CD4-positive, alpha-beta T cell treated with Interleukin-21 for 1 hour (primary cell): ENCODE data around the gene ZNF277.

Experiments
- DNase-seq: peaks from one replicate; pipeline ENCODE4 v3.0.0-alpha.2; 2020

ZNF277 gene, protein sequence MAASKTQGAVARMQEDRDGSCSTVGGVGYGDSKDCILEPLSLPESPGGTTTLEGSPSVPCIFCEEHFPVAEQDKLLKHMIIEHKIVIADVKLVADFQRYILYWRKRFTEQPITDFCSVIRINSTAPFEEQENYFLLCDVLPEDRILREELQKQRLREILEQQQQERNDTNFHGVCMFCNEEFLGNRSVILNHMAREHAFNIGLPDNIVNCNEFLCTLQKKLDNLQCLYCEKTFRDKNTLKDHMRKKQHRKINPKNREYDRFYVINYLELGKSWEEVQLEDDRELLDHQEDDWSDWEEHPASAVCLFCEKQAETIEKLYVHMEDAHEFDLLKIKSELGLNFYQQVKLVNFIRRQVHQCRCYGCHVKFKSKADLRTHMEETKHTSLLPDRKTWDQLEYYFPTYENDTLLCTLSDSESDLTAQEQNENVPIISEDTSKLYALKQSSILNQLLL

DNA sequence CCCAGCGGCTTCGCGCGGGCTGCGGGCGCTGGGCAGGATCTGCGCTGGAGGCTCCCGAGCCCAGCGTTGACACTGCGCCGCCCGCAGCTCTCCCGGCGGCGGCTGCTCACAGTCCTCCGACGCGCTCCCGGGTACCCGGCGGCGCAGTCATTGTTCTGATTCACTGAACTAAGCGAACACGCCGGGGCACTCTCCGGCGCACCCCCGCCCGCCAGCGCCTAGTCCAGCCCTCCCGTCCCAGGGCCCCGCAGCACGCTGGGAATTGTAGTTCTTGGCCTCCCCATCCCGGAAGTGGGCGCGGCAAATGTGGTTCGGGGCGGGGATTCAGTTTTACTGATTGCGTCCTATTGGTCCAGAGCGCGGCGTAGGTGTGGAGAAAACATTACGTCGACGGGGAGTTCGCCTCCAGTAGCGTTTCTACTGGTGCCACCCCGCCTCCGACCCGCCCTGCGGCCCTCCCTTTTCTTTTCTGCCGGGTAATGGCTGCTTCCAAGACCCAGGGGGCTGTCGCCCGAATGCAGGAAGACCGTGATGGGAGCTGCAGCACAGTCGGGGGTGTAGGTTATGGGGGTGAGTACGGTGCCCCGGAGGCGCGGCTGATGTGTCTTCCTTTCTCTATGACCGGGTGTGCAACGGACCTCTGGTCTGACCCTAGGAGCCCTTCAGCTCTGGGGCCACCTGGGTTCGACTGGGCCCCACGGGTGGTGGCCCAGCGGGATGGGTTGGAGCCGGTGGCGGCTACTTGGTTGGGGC, at the start of gene ZNF277, which contains the start of gene DOCK4:
ZNF277 (plus strand) TSS at position 458 of the 753 bp plus-strand sequence; CDS start at position 480, 22 bp downstream.
DOCK4 (minus strand) TSS at position 162 of the 753 bp plus-strand sequence. CDS start 261 bp downstream, outside the sequence.
- DNase-seq = peak; percentile 99

DNA sequence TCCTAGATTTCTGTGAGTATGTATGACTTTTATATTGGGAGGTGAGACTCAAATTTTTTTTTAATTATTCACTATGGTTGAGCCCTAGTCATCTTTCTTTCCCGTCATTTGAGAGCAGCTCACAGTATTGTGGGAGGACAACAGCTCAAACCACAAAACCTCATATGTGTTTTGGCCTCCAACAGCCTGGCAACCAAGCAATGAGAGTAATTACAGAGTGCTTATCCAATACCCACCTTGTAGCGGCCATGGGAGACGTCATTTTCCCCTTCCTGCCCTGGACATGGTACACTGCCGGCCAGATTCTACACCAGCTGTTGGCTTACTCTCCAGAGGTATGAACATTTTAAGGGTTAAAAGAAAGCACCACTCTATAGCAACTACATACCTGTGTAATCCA, 49.4 kb upstream of the ZNF277 start:
- no peak for DNase-seq

DNA sequence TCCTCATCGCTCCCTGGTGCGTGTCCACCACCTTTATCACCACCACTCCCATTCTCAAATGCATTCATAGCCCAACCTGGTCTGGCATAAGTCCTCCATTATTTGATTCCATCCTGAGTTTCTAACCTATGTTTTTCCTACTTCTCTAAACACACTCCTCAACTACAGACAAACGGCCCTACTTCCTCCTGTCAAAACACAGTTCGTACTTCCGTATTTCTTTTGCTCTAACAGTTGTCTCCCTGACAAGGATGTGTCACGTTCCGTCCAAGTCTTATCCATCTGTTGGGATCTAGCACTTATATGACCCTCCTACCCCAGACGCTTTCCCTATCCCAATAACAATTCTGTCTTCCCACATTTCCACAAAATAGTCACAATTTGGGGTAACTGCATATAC, 47.1 kb upstream of the ZNF277 start:
- no peak for DNase-seq

DNA sequence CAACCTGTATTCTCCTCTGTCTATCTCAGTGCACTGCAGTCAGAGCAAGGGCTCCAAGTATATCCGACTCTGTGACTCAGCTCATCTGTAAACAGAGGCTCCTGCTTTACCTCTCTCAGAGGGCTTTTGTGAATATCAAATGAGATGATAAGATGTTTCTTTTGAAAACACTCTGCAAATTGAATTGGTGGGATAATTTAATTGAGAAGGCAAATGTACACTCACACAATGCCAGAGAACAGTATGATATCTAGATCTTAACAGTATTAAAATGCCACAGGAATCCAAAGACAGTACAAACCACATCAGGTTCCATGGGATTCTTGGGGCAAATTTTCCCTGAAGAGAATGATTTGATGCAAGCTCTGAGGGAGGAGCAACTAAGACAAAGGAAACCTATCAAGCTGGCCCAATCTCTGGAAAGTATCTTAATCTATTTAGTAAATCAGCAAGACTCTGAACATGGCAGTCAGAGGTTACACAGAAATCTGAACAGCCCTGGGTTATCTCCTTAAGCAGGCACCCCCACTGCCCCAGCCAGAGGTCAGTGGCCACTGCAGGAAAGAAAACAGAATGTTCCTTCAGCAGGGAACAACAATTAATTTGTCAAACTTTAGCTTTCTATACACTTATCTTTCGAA, 46.2 kb upstream of the ZNF277 start:
- no peak for DNase-seq

DNA sequence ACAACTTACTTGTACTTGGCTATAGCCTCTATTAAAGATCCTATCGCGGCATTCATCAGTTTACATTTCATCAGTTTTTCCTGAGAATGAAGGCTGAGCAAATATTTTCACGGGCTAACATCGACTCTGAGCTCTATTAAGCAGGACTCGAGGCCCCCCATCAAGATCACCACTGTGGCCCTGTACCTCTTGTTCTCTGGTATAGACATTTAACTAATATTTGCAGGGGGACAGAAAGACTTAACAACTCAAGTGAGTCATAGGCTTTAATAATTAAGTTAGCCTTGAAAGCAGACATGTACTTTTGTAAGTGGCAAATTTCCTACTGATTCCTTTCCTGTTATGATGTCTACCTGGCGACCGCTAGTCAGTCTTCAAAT, 45.7 kb upstream of the ZNF277 start:
- DNase-seq = no peak

DNA sequence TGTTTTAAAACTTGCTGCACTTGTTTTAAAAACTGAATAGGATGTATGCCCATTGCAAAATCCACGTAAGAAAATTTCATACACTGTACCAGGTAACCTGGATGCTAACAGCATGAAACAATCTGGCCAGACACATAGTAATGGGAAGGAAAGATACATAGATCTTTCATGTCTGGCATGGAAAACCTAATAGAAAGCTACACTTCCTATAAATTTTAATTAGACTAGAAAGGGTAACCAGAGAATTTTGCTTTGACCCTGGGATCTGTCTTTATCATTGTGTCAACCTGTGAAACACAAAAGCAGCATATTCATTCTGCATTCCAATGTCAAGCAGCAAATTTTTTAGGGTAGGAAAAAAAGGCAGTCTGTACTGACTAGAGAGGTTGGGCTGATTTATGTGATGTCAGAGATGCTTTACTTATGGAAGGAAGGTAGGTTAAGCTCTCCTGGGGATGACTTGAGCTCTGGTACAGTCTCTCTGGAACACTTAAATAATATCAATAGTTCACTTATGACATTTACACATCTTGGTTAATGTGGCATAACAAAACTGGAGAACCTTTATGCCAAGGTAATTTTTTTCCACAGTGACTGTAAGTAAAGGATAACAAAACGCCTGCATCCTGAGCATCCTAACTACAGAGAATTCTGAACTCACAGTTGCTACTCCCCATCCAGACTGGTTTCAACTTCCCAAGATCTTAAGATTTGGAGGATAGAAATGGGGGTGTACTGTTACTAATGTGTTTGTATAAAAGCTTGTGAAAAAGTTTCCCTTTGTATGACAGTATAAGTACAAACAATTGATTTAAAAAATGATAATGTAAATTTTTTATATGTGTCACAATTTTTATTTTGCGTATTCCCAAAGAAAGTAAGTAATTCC, 45.0 kb upstream of the ZNF277 start:
- DNase-seq = no peak

DNA sequence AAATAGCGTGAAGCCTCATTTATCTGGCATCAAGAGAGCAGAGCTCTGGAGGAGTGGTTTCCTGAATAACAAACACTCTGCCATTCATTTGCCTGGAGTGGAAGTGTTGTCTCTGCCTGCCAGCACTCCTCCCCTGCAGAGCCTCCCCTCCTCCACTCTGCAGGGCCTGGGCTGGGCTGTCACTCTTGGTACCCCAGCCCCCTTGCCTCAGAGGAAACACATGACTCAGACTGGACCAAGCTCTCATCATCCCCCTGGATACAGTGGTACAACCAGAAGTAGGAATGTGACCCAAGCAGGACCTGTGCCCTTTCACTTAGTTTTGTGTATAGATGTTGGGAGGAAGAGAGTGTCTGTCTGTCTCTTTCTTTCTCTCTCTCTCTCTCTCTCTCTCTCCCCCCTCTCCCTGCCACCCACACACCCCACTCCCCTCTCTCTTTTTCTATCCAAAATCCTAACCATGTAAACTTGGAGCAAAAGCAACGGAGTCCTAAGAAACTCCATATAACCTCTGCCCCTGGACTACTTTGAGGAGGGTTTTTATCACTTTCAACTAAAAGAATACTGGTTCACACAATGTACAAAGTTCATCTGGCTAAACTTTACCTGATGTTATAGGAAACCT, 44.2 kb upstream of the ZNF277 start:
- DNase-seq = no peak

DNA sequence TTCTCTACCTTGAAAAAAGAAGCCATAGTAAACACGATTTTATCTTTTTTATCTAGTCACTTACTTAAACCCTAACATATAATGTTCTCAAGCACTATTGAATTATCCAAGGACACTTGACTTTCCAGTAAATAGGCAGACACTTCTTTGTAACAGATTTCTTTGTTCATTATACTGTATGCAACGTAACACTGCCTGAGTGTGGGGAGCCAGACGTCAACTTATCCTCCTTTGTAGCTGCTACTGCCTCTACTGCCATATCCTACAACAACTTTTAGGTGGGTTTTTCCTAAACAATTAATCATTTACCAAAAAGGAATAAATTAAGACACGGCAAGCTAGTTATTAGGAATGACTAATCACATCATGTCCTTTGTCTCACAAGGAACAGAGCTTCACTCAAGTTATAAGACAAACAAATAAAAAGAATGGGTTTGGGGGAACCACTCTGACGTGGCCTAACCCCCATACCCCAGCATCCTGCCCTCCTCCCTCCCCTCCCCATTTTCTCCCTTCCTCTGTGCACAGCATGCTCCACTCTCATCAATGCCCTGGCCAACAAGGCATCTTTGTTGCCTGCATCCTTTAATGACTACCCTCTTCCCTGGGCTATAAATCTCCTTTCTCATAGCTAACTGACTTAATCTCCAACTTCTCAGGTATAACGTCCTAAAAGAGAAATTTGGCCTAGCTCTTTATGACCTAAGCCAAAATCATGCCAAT, 43.5 kb upstream of the ZNF277 start:
- DNase-seq = no peak

DNA sequence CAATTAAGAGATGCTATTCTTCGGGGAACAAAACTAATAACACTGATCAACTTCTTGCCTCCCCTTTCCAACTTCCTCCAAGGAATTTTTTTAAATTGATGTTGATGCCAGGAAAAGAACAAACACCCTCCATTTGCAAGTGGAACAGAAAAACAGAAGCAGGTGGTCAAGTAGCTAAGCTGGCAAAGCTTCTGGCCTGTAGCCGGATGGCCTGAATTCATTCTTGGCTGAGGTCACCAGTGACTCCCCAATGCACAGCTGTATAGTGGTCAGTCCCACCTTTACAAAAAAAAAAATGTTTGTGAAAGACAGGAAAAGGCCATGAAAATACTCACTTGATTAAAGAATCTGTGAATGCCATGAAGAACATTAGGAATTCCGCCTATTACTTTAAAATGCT, 39.3 kb upstream of the ZNF277 start:
- DNase-seq = no peak

DNA sequence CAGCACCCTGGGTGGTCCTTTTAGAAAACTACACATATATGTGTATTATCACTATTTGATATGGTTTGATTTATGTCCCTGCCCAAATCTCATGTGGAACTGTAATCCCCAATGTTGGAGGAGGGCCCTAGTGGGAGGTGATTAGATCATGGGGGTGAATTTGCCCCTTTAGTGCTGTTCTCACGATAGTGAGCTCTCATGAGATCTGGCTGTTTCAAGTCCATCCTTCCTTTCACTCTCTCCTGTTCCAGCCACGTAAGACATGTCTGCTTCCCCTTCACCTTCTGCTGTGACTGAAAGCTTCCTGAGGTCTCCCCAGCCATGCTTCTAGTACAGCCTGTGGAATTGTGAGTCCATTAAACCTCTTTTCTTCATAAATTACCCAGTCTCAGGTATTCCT, 37.6 kb upstream of the ZNF277 start:
- DNase-seq = no peak

DNA sequence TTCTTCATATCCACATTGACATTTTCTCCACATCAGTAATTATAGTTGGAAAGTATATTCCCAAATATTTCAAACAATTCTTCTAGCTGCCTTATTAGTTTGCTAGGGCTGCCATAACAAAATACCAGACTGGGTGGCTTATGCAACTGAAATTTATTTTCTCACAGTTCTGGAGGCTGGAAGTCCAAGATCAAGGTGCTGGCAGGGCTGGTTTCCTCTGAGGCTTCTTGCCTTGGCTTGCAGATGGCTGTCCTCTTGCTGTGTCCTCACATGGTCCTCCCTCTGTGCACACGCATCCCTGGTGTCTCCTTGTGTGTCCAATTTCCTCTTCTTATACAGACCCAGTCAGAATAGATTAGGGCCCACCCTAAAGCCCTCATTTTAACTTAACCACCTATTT, 34.8 kb upstream of the ZNF277 start:
- DNase-seq = no peak

DNA sequence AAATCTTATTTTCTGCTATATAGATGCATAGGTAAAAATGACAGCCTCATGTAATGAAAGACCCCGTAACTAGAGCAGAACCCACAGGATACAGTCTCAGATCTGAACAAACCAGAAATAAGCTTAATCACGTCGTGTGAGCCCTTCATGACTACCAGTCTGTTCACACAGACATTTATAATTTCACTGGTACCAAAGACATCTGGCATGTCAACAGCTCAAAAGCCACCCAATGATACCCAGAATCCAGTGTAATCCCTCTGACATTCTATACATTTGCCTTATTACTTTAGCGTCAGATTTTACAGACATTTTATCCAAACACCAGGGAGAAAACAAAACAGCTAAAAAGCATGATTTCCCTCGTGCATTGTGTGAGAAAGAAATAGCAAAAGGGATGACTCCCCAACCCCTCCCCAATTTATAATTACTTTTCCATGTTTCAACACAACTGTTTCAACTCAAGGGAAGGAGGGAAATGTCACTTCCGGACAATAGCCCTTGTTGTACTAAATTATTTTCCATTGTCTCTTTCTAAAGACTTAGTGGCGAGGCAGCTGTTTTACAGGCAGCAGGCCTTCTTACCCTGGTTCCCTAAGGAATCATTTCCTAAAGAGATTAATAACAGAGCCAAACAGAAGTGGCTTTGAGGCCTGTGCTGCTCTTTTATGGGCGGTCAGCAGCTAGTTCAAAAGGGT, 33.5 kb upstream of the ZNF277 start:
- no peak for DNase-seq

DNA sequence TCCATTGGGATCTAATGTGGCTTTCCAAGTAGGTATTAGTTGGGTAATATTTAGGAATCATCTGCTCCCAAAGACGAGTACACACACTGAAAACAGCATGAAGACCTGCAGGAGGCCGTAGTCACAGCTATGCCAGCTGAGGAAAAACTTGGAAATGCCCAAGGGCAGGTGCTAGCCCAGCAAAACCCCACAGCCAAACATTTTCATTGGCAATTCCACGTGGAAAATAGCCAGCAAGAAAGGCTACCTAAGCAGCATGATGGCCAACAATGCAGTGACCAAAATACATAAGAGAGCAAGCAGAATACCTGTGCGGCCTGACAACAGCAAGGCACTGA, 33.0 kb upstream of the ZNF277 start:
- DNase-seq = no peak

DNA sequence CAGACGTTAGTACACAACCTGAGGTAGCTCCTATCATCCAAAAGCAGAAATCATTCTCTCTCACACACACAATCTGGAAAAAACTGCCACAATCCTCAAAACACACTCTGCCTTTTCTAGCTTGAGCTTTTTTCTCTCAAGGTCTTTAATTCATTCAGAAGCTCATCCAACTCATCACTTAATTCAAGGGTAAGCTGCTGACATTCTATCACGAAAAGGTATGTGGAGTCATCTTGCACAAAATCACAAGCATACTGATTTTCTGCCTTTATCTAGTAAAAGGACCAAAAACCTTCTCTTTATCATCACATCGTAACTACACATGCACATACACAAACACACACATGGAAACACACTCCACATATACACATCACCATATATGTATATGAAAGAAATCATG, 32.3 kb upstream of the ZNF277 start:
- DNase-seq = no peak

DNA sequence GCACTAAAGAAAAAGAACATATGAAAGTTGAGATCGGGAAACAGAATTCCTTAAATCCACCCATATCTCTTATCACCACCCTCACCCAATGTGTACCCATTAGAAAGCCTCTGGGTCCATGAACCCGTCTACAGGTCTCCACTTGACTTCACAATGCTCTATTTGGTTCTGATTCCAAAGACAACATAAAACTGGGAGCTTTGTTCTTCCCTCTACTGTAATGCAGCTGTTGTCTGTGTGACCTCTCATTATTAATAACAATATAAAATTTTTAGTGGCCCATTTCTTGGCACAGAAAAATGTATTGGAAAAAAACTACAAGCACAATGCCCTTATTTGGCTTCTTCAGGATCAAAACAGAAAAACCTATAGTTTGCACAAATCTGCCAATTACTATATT, 30.3 kb upstream of the ZNF277 start:
- DNase-seq = no peak

DNA sequence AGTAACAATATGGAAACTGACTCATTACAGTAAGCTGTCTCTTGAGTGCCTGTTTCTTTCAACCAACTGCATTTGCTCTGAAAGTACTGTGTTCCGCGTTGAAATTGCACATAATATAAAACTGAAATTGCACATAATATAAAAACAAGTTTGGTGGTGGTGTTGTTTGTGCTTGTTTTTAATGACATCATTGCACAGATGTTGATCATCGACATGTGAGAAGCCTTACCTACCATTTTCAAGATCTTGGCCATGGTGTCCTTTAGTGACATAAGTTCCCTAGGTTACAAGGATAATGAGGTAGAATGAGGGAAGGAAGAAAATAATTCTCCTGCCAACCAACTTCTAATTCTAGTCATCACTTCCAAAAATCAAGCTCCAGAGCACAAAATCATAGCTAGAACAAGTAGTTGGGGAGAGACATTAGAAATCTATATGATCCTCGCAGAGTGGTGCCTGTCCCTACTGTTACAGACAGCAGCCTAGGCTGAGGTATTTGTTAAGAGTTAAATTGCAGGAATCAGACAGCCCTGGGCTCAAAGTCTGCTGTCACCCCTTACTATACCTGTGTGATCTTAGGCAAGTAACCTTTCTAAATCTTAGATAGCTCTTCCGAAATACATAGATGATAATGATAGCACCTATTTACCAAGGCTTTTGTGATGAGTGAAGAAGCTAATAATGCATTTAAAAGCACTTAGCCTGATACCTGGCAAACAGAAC, 29.6 kb upstream of the ZNF277 start:
- no peak for DNase-seq

DNA sequence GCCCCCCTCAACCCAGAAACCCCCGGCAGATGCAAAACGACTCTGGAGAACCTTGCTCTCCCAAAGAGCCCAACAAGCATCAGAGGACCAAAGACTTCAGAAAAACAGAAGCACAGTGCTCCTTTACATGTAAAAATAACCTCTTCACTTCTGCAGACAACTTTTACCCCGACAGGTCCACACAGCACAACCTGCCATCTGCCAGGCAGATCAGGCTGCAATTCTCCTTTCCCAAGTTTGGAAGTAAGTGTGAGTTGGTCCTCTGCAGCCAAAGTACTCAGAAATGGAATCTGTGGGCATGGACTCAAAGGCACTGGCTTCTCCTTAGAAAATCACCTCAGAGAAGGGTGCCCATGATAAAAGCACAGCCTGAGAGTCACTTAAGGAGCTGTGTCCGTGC, 26.3 kb upstream of the ZNF277 start:
- no peak for DNase-seq

DNA sequence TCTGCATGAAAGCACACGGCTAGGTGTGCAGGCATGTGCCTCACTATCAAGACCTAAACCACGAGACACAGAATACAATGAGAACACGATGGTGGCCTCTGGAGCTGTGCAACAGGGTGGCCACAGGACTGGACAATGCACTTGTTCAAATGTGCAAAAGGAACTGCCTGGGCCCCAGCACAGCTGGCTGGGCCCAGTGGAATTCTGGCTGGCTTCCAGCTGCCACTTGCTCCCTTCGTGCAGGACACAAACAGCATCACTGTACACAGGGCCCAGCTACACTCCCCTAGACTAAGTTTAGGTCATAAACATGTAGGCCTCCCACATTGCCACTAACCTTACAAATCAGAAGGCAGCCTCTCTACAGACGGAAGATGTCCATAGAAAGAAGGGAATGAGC, 23.7 kb upstream of the ZNF277 start:
- no peak for DNase-seq

DNA sequence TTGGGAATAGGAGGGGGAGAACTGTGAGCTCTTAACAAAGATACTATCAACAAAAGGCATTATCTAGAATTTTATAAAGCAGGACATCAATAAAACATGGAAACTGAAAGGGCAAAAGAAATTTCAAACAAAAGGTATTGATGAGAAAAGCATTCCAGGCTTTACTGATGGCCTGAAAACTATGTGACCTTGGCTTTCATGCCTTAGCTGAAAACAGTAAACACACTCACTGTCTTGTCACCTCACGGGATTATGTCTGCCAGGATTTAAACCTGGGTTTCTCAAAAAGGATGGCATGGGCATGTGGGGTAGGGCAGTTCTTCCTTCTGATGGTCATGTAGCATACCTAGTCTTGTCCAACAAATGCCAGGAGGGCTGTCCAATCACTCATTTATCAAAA, 23.2 kb upstream of the ZNF277 start:
- DNase-seq = no peak

DNA sequence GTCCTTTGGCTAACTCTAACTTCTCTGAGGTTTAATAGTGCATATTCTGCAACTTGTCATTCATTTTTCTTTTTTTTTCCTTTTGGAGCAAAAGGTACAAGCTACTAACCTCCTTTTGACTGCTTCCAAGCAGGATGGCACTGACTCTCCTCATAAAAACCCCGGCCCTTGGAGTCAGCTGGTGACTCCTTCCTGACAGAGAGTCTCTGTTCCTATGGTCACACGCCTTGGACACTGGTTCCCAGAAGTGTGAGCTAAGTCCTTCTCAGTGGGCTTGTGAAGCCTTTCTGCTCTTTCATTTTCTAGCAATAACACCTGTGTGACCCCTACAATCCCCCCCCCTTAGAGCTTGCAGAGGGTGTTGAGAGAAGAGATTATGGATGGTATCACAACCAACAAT, 22.0 kb upstream of the ZNF277 start:
- no peak for DNase-seq
